ENCODE data around the gene WDR47. TPM values are rescaled to one million over a fixed set of nuclear protein-coding genes. Genes with fewer than 3 reads are reported as not detected.

Gene WDR47
- total and polyA plus RNA-seq, 10 of the 15 experiments (the other 5 are each of a cell fraction or from before 2014, with no cell fraction given) = 2.4 to 9.7 (median 5.9) TPM

- TF ChIP-seq USF2 (IDR thresholded peaks at IDR 0.05; ENCODE audit: borderline replicate concordance, low read depth, low read length) = no peak
- no peak for TF ChIP-seq USF1 (IDR thresholded peaks at IDR 0.05; ENCODE audit: borderline replicate concordance, extremely low read length, insufficient read depth, low read depth, low read length)
- TF ChIP-seq NR2C1 (IDR thresholded peaks at IDR 0.05) = no peak
- TF ChIP-seq IRF3 (IDR thresholded peaks at IDR 0.05) = 0 out of 2 replicates have a peak, but pooled peaks have one; percentile 13
- TF ChIP-seq REST (IDR thresholded peaks at IDR 0.05; ENCODE audit: low read depth, low read length) = no peak
- no peak for TF ChIP-seq NFXL1 (IDR thresholded peaks at IDR 0.05; ENCODE audit: borderline replicate concordance)
- TF ChIP-seq E2F4 (IDR thresholded peaks at IDR 0.05; ENCODE audit: low read depth, low read length) = no peak
- peak in 1 of 2 experiments; percentile 4; a peak in 1 of 3 replicates for TF ChIP-seq EGR1 (IDR thresholded peaks at IDR 0.05; ENCODE audit: borderline replicate concordance in 1 of 2, low read depth in 2 of 2, low read length in 2 of 2)
- TF ChIP-seq ZZZ3 (IDR thresholded peaks at IDR 0.05; ENCODE audit: control insufficient read depth, insufficient read length, low read depth) = no peak
- 0 out of 2 replicates have a peak, but pooled peaks have one; percentile 77 for TF ChIP-seq ZBED1 (IDR thresholded peaks at IDR 0.05; ENCODE audit: borderline replicate concordance)
- TF ChIP-seq ZNF217 (IDR thresholded peaks at IDR 0.05) = no peak
- no peak for TF ChIP-seq ZNF24 (IDR thresholded peaks at IDR 0.05)
- TF ChIP-seq PML (IDR thresholded peaks at IDR 0.05; ENCODE audit: low read length) = peak; percentile 88; the same call in 1 of the 2 replicates
- peak; percentile 96 for TF ChIP-seq MXI1 (IDR thresholded peaks at IDR 0.05; ENCODE audit: low read depth, low read length)
- no peak for TF ChIP-seq CBX3 (IDR thresholded peaks at IDR 0.05; ENCODE audit: borderline replicate concordance, low read depth)
- TF ChIP-seq HSF1 (IDR thresholded peaks at IDR 0.05; ENCODE audit: low read depth, low read length) = no peak; the same call in 1 of the 2 replicates
Measured at GRCh38 chr1:109075531-109076490, 33.9 kb upstream of the WDR47 start, which contains the start of gene TAF13 (continued).
